ENCODE measurements around the gene PRF1.
"Not testable (repeated sequence)": the region's sequence is repeated elsewhere in the genome, so short reads cannot be mapped to it uniquely, and the experiment has no call there.

Gene PRF1

DNA sequence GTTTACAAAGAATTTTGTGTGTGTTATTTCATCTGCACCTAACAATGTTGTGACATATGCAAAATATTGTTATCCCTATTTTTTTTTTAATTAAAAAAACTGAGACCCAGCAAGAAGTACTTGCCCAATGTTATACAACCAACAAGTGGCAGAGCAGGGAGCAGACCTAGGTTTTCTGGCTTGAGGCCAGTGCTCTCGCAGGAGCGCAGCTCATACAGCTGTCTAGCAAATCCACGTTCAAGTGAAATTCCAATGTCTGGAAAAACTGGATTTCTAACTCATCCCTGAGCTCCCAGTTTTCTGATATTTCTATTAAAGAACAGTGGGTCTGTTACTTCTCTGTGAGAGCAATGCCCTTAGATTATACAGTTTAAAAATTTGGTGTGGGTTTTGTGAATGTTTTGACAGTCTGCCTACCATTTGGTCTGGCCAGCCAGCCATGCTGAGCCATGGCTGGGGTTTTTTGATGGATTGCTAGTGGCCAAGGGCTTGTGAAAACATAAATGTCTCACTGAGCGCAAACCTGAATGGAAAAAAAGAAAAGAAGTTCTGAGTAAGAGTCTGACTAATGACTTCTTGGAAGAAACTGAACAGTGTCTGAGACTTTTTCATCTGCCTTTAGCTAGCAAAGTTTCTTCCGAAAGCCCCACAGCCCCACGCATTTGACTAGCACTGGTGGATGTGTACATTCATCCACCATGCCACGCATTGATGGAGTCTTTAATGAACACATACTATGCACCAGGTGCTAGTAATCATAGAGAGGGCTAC is 15.4 kb upstream of the PRF1 start:
- DNase-seq (ENCODE audit: low spot score): peak; percentile 61

- no peak for DNase-seq (ENCODE audit: low spot score)
Measured at GRCh38 chr10:70616761-70617160, 14.2 kb upstream of the PRF1 start.

DNA sequence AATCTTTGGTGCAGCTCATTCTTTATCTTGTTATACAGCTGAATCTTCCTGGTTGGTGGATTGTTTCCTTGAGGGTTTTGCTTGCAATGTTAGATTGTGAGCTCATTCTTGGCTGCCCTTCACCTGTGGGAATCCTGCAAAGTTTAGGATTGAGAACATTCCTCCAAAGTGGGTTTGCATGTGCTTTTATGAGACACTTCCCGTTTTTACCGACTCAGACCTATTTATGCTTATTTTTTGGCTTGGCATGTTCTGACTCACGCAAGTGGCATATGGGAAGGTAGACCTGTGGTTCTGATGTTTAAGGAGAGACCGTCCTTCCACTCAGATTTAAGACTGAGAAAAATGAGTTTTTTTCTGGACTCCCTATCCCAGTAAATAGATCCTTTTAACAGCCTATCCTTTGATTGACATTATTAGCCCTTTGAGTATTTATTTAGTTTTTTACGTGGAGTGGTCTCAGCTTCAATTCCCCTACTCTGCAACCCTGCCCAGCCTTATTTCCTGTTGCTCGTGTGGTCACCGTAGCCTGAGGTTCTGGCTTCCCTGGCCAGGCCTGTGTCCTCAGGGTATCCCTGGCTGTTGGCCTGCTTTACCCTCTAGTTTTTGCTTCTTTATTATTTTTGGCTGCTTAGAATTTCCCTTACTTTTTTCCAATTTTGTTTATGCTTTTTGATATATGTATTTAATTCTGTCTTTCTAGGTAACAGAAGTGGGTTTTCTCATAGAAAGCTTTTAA is 13.4 kb upstream of the PRF1 start:
- DNase-seq (ENCODE audit: low spot score): no peak

GRCh38 chr10:70615211-70615610 is 12.7 kb upstream of the PRF1 start:
- DNase-seq (ENCODE audit: low spot score): no peak

GRCh38 chr10:70614364-70614763 is 11.8 kb upstream of the PRF1 start:
- not testable (repeated sequence) for DNase-seq (ENCODE audit: low spot score)

DNA sequence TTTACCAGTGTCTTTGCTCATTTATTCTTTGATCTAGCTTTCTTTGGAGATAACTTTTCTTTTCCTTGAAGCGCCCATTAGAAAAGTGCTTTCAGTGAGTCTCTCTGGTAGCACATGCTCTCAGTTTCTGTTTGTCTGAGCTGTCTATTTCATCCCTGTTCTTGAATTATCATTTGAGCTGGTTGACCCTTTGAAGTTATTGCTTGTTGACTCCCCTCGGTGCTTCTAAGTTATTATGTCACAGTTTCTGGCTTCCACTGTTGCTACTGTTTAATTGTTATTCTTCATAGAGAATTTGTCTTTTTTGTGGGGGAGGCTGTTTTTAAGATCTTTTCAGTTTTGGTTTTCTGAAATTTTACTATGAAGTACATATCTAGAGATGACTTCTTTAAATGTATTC is 11.4 kb upstream of the PRF1 start:
- DNase-seq (ENCODE audit: low spot score): no peak

- DNase-seq (ENCODE audit: low spot score): no peak
Measured at GRCh38 chr10:70607936-70608335, 5.4 kb upstream of the PRF1 start.

- DNase-seq (ENCODE audit: low spot score): no peak
Measured at GRCh38 chr10:70605161-70605560, 2.6 kb upstream of the PRF1 start.

GRCh38 chr10:70604106-70604505 is 1.6 kb upstream of the PRF1 start:
- DNase-seq (ENCODE audit: low spot score): no peak

GRCh38 chr10:70603449-70603801 is 884 bp upstream of the PRF1 start:
- DNase-seq (ENCODE audit: low spot score): no peak

DNA sequence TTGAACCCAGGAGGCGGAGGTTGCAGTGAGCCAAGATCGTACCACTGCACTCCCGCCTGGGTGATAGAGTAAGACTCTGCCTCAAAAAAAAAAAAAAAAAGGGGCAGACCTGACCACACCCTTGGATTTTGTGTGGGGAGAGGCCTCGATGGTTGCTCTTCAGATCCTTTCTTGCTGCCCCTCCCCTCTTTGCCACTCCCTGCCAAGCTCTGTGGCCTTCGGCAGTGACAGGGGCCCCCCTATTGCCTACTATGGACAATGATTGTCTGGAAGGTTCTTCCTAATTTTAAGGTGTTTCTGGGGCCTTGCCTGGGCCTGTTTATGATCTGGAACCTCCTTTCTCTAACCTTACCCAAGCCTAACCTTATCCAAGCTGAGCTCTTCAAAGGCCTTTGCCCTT is 795 bp downstream of the PRF1 start:
- DNase-seq (ENCODE audit: low spot score): no peak

- DNase-seq (ENCODE audit: low spot score): no peak
Measured at GRCh38 chr10:70600512-70601395, 1.8 kb downstream of the PRF1 start.

GRCh38 chr10:70599791-70600190 is 2.8 kb downstream of the PRF1 start:
- no peak for DNase-seq (ENCODE audit: low spot score)

- DNase-seq (ENCODE audit: low spot score): no peak
Measured at GRCh38 chr10:70599319-70599718, 3.2 kb downstream of the PRF1 start.

- no peak for DNase-seq (ENCODE audit: low spot score)
Measured at GRCh38 chr10:70598857-70599295, 3.7 kb downstream of the PRF1 start.

DNA sequence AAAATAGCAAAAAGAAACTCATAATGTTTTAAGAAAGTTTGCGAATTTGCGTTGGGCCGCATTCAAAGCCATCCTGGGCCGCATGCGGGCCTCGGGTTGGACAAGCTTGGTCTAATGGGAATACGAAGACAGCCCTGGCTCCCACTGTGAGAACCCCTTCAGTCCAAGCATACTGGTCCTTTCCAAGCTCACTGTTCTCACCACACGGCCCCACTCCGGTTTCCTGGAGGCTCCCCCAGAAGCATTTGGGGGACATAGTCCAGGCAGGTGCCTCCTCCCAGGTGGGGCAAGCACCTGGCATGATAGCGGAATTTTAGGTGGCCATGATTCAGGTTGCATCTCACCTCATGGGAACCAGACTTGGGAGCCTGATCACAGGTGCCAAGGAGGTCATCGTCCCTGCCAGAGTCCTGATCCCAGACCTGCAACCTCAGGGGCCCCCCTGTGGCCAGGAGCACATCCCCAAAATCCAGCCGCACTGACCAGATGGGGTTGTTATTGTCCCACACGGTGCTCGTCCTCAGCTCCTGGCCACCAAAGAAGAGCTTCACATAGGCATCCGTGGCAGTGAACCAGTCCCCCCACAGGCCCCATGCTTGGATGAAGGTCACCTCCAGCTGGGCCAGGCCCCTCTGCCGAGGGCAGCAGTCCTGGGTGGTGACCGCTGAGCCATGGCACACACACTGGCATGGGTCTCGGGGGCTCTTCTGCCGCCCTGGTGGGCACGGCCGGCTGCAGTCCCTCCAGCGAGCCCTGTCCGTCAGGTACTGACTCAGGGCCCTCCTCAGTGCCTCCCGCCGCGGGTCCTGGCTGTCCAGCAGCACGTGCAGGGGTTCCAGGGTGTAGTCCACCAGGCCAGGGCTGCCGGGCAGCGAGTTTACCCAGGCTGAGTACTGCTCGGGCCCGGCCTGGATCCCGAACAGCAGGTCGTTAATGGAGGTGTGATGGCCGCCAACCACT is 4.4 kb downstream of the PRF1 start:
- no peak for DNase-seq (ENCODE audit: low spot score)

- DNase-seq (ENCODE audit: low spot score): no peak
Measured at GRCh38 chr10:70596860-70597809, 5.4 kb downstream of the PRF1 start.

DNA sequence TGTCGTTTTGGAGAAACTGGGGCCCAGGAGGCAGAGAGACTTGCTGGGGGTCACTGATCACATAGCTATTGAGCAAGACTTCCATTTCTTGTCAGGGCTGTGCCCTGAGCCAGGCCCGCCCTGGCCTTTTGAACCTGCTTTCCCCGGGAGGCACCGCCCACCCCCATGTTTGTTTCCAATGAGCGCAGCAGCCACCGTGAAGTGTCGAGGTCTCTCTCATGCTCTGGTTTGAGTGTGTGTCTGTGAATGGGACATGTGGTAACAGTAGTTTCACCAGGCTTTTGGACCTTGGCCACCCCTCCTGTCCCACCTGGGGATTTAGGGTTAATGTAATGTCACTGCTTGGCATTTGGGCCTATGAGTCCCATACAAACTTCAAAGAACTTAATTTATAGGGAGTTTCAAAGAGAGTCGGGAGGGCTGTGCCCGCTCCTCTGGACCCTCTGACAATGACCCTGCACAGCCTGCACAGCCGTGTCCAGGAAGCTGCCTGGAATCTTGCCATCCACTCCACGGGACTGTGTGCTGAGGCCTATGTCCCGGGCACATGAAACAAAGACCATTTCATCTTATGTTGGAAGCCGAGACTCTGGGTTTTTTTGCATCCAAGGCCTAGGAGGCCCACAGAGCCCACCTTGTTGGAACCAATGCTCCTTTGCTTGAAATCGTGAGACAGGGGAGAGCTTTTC is 6.3 kb downstream of the PRF1 start:
- DNase-seq (ENCODE audit: low spot score): no peak

DNA sequence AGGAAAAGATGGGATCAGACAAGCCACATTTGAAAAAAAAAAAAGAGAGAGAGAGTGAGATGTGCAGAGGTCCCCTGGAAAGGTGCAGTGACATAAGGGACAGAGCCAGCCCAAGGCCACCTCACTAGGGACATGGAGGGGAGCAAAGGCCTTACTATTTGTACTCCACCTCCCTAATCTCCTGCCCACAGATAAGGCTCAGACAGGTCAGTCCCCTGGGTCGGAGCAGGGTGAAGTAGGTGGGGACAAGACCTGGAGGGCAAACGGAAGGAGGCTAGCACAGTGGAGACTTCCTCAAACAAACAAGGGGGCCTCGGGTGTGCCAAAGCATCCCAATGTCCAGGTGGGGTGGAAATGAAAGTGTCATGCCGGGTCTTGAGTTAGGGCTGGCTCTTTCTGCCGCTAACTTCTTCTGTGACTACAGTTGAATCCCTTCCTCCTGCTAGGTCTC is 7.0 kb downstream of the PRF1 start:
- DNase-seq (ENCODE audit: low spot score): no peak

DNA sequence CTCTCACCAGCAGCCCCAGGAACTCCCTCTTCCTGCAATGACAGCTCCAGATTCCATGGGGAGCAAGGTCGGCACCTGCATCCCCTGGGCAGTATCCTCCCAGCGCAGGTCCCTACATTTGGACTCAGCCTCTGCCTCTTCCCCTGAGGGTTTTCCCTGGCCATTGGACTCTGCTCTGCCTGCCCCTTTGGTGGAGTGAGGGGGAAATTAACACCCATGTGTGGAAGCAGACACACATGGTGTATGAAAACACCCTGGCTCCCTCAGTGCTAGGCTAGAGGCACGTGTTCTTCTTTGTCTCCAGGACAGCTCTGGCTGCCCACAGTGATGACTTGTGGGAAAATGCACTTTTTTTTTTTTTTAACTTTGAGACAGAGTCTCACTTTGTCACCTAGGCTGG is 8.4 kb downstream of the PRF1 start:
- no peak for DNase-seq (ENCODE audit: low spot score)
